HK-2 (cell line): Measurements from ENCODE around the gene DOP1A.

Experiments
- DNase-seq: peaks from one replicate; pipeline ENCODE4 v3.0.0-alpha.2; 2018; ENCODE audit not compliant: unreplicated experiment

The DOP1A gene

GRCh38 chr6:83067448-83068439, at the start of gene DOP1A:
DOP1A (plus strand) TSS chr6:83067671; CDS start chr6:83096978, 29,307 bp downstream.
- peak; percentile 95 for DNase-seq

GRCh38 chr6:83019741-83020140, 47.7 kb upstream of the DOP1A start:
- no peak for DNase-seq

- no peak for DNase-seq
These were observed 35.8 kb upstream of the DOP1A start for GRCh38 chr6:83031689-83032088.

GRCh38 chr6:83038246-83038645, 29.2 kb upstream of the DOP1A start:
- no peak for DNase-seq

GRCh38 chr6:83042467-83043053, 24.9 kb upstream of the DOP1A start:
- no peak for DNase-seq

- no peak for DNase-seq
These were observed 23.2 kb upstream of the DOP1A start for GRCh38 chr6:83044091-83044768.

GRCh38 chr6:83047065-83047754, 20.3 kb upstream of the DOP1A start:
- no peak for DNase-seq

- DNase-seq = no peak
These were observed 15.9 kb upstream of the DOP1A start for GRCh38 chr6:83051377-83052172.

GRCh38 chr6:83053678-83054077, 13.8 kb upstream of the DOP1A start:
- DNase-seq = no peak

GRCh38 chr6:83055366-83055964, 12.0 kb upstream of the DOP1A start:
- peak; percentile 53 for DNase-seq

GRCh38 chr6:83057705-83058321, 9.7 kb upstream of the DOP1A start:
- DNase-seq = peak; percentile 37

- no peak for DNase-seq
These were observed 6.3 kb upstream of the DOP1A start for GRCh38 chr6:83061190-83061589.

- no peak for DNase-seq
These were observed 5.2 kb upstream of the DOP1A start for GRCh38 chr6:83062225-83062624.

GRCh38 chr6:83065511-83066192, 1.8 kb upstream of the DOP1A start, which contains the start of gene UBE3D:
UBE3D (minus strand) TSS chr6:83065841; CDS start chr6:83065718, 123 bp downstream.
- peak; percentile 88 for DNase-seq

GRCh38 chr6:83068616-83069015, 1.1 kb downstream of the DOP1A start:
- DNase-seq = no peak

GRCh38 chr6:83069633-83070032, 2.2 kb downstream of the DOP1A start:
- DNase-seq = no peak

GRCh38 chr6:83071023-83071422, 3.6 kb downstream of the DOP1A start:
- DNase-seq = no peak

GRCh38 chr6:83071707-83072106, 4.2 kb downstream of the DOP1A start:
- DNase-seq = no peak

GRCh38 chr6:83072726-83073125, 5.3 kb downstream of the DOP1A start:
- DNase-seq = no peak
